Measurements from ENCODE around the gene EAPP.
A peak's percentile ranks its signal among the peaks of the same experiment; 100 is the strongest.
"Not testable (repeated sequence)": the region's sequence is repeated elsewhere in the genome, so short reads cannot be mapped to it uniquely, and the experiment has no call there.

Gene EAPP

GRCh38 chr14:34536951-34537676 is 2.4 kb downstream of the EAPP start:
- H3K9me3 ChIP-seq, result no peaks in the 10 kb centered on the region
- H3K36me3 ChIP-seq, result peaks cover 57% of the 10 kb centered on the region
- no peak overlapping the region for H3K4me3 ChIP-seq
- H3K27me3 ChIP-seq, result no peaks in the 10 kb centered on the region
- peaks cover 42% of the 10 kb centered on the region for H4K20me1 ChIP-seq
- no peak overlapping the region for H3K27ac ChIP-seq
- H3K4me2 ChIP-seq, result peak overlapping the region; percentile 95; the same call in 1 of the 2 replicates
- H3K9ac ChIP-seq, result peak overlapping the region; percentile 91; the same call in 1 of the 2 replicates
- H3K4me1 ChIP-seq, result peaks cover 21% of the 10 kb centered on the region
- TF ChIP-seq Cebpa-rat (IDR thresholded peaks at IDR 0.05), result no peak

- Histone ChIP-seq H3K27ac (no peak overlapping the region), H3K4me1 (no peaks in the 10 kb centered on the region), H3K36me3 (peaks cover 100% of the 10 kb centered on the region), H3K9ac (no peak overlapping the region), H3K27me3 (no peaks in the 10 kb centered on the region), H4K20me1 (peaks cover 9% of the 10 kb centered on the region), H3K4me3 (no peak overlapping the region), H3K9me3 (no peaks in the 10 kb centered on the region), H3K4me2 (no peak overlapping the region)
- TF ChIP-seq Cebpa-rat (IDR thresholded peaks at IDR 0.05), result no peak
Observed at GRCh38 chr14:34527591-34527990, 11.9 kb downstream of the EAPP start.

- not testable (repeated sequence) for H3K9me3 ChIP-seq, H4K20me1 ChIP-seq, H3K27me3 ChIP-seq, H3K9ac ChIP-seq, H3K27ac ChIP-seq, H3K4me3 ChIP-seq, H3K4me1 ChIP-seq, H3K4me2 ChIP-seq
- H3K36me3 ChIP-seq, result peaks cover 100% of the 10 kb centered on the region
Observed at GRCh38 chr14:34524216-34524615, 15.3 kb downstream of the EAPP start.

GRCh38 chr14:34522496-34522895 is 17.0 kb downstream of the EAPP start:
- H3K27me3 ChIP-seq, result no peaks in the 10 kb centered on the region
- no peaks in the 10 kb centered on the region for H3K9me3 ChIP-seq
- H3K36me3 ChIP-seq, result peaks cover 100% of the 10 kb centered on the region
- no peak overlapping the region for H3K27ac ChIP-seq
- H3K4me2 ChIP-seq, result no peak overlapping the region
- no peak overlapping the region for H3K4me3 ChIP-seq
- no peaks in the 10 kb centered on the region for H4K20me1 ChIP-seq
- TF ChIP-seq Cebpa-rat (IDR thresholded peaks at IDR 0.05), result no peak
- no peak overlapping the region for H3K9ac ChIP-seq
- H3K4me1 ChIP-seq, result no peaks in the 10 kb centered on the region

GRCh38 chr14:34521071-34521470 is 18.4 kb downstream of the EAPP start:
- not testable (repeated sequence) for H3K27me3 ChIP-seq, H3K27ac ChIP-seq, H3K4me2 ChIP-seq, H3K9me3 ChIP-seq, H3K9ac ChIP-seq, H4K20me1 ChIP-seq, H3K4me1 ChIP-seq, H3K4me3 ChIP-seq
- peaks cover 94% of the 10 kb centered on the region for H3K36me3 ChIP-seq

- not testable (repeated sequence) for H3K27ac ChIP-seq, H3K4me2 ChIP-seq, H3K4me3 ChIP-seq, H4K20me1 ChIP-seq, H3K9ac ChIP-seq, H3K27me3 ChIP-seq, H3K4me1 ChIP-seq, H3K9me3 ChIP-seq
- peaks cover 93% of the 10 kb centered on the region for H3K36me3 ChIP-seq
Observed at GRCh38 chr14:34520304-34520970, 19.1 kb downstream of the EAPP start.

- Histone ChIP-seq H3K36me3 (no peaks in the 10 kb centered on the region), H3K9me3 (no peaks in the 10 kb centered on the region)
Observed at GRCh38 chr14:34507884-34508283, 31.6 kb downstream of the EAPP start.

GRCh38 chr14:34507459-34507858 is 32.0 kb downstream of the EAPP start:
- no peaks in the 10 kb centered on the region for H4K20me1 ChIP-seq
- H3K4me1 ChIP-seq, result no peaks in the 10 kb centered on the region
- H3K9ac ChIP-seq, result no peak overlapping the region
- no peak for TF ChIP-seq Cebpa-rat (IDR thresholded peaks at IDR 0.05)
- H3K27ac ChIP-seq, result no peak overlapping the region
- H3K36me3 ChIP-seq, result no peaks in the 10 kb centered on the region
- H3K9me3 ChIP-seq, result no peaks in the 10 kb centered on the region
- H3K4me2 ChIP-seq, result no peak overlapping the region
- no peak overlapping the region for H3K4me3 ChIP-seq
- H3K27me3 ChIP-seq, result no peaks in the 10 kb centered on the region

More at GRCh38 chr14:34507884-34508283, 31.6 kb downstream of the EAPP start:
- Histone ChIP-seq H3K4me3 (no peak overlapping the region), H3K9ac (no peak overlapping the region), H3K4me2 (no peak overlapping the region), H3K4me1 (no peaks in the 10 kb centered on the region), H4K20me1 (no peaks in the 10 kb centered on the region), H3K27me3 (no peaks in the 10 kb centered on the region), H3K27ac (no peak overlapping the region)
- TF ChIP-seq Cebpa-rat (IDR thresholded peaks at IDR 0.05), result no peak

- H3K9me3 ChIP-seq, H4K20me1 ChIP-seq, H3K9ac ChIP-seq, H3K27me3 ChIP-seq, H3K4me1 ChIP-seq, H3K36me3 ChIP-seq, H3K4me3 ChIP-seq, H3K4me2 ChIP-seq, H3K27ac ChIP-seq: not testable (repeated sequence)
Observed at GRCh38 chr14:34505124-34505491, 34.4 kb downstream of the EAPP start.

GRCh38 chr14:34504027-34504426 is 35.5 kb downstream of the EAPP start:
- H3K27ac ChIP-seq, H3K9ac ChIP-seq, H3K36me3 ChIP-seq, H3K4me3 ChIP-seq, H3K4me1 ChIP-seq, H4K20me1 ChIP-seq, H3K4me2 ChIP-seq, H3K27me3 ChIP-seq, H3K9me3 ChIP-seq: not testable (repeated sequence)

All from BLaER1 (cell line).